MG63 (cell line): ENCODE results near the gene XCL1. TPM values are rescaled to one million over a fixed set of nuclear protein-coding genes. Genes with fewer than 3 reads are reported as not detected.
"Not testable (repeated sequence)": the region's sequence is repeated elsewhere in the genome, so short reads cannot be mapped to it uniquely, and the experiment has no call there.

ENCODE experiments used
- DNase-seq: peaks from one replicate; pipeline ENCODE4 v3.0.0-alpha.2; 2020
- H3K27me3 ChIP-seq: fragments of 250-450 bp; sonication (Bioruptor Pico); 2 replicates; pipeline ENCODE4 v1.5.1; 2020; ENCODE audit warnings: mild to moderate bottlenecking, moderate library complexity
- H3K36me3 ChIP-seq: fragments of 250-450 bp; sonication (Bioruptor Pico); 2 replicates; pipeline ENCODE4 v1.5.1; 2020; ENCODE audit warnings: mild to moderate bottlenecking, moderate library complexity
- H3K4me3 ChIP-seq: fragments of 250-450 bp; sonication (Bioruptor Pico); 2 replicates; pipeline ENCODE4 v1.5.1; 2020; ENCODE audit warnings: mild to moderate bottlenecking, moderate library complexity
- H3K9me3 ChIP-seq: fragments of 250-450 bp; sonication (Bioruptor Pico); 2 replicates; pipeline ENCODE4 v1.5.1; 2020; ENCODE audit warnings: mild to moderate bottlenecking, moderate library complexity
- total RNA-seq: library from RNA; depleted of rRNA; stranded (reverse); fragments of >200 nt; shearing (Covaris generic); gene quantifications from 2 replicates; pipeline ENCODE4 v1.2.3, GENCODE V29; 2014; ENCODE audit warnings: low replicate concordance

Gene XCL1
- total RNA-seq, 1 experiment from 2014 or later, result not detected

- Histone ChIP-seq H3K36me3 (no peaks in the 10 kb centered on the region), H3K9me3 (no peaks in the 10 kb centered on the region), H3K27me3 (0 out of 2 replicates have a peak, but pooled peaks cover 4% of the 10 kb centered on the region), H3K4me3 (no peak overlapping the region)
- DNase-seq, result no peak
Observed at GRCh38 chr1:168556647-168557046, 19.8 kb upstream of the XCL1 start.

GRCh38 chr1:168560370-168560769, 16.0 kb upstream of the XCL1 start:
- no peaks in the 10 kb centered on the region for H3K36me3 ChIP-seq
- H3K27me3 ChIP-seq, result peaks cover 12% of the 10 kb centered on the region
- no peaks in the 10 kb centered on the region for H3K9me3 ChIP-seq
- DNase-seq, result no peak
- no peak overlapping the region for H3K4me3 ChIP-seq

- Histone ChIP-seq H3K9me3 (no peaks in the 10 kb centered on the region), H3K36me3 (no peaks in the 10 kb centered on the region), H3K27me3 (peaks cover 12% of the 10 kb centered on the region), H3K4me3 (no peak overlapping the region)
- DNase-seq, result no peak
Observed at GRCh38 chr1:168561989-168562388, 14.4 kb upstream of the XCL1 start.

GRCh38 chr1:168565825-168566224, 10.6 kb upstream of the XCL1 start:
- Histone ChIP-seq H3K4me3 (no peak overlapping the region), H3K9me3 (no peaks in the 10 kb centered on the region), H3K36me3 (no peaks in the 10 kb centered on the region), H3K27me3 (peaks cover 18% of the 10 kb centered on the region)
- no peak for DNase-seq

- Histone ChIP-seq H3K27me3 (peaks cover 22% of the 10 kb centered on the region), H3K36me3 (no peaks in the 10 kb centered on the region), H3K9me3 (no peaks in the 10 kb centered on the region), H3K4me3 (no peak overlapping the region)
- DNase-seq, result no peak
Observed at GRCh38 chr1:168567007-168567406, 9.4 kb upstream of the XCL1 start.

DNA sequence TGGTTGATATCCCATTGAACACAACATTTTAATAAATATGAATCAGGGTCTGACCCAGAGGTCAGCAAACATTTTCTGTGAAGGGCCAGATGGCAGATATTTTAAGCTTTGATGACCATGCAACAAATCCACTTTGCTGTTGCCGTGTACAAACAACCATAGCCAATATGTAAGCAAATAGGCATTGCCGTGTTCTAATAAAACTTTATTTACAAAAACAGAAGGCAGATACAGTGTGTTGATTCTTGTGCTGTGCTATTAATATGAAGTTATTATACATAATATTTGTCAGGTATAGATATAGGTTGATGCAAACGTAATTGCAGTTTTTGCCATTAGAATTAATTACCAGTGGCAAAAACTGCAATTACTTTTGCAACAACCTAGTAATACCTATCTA, 8.8 kb upstream of the XCL1 start:
- H3K36me3 ChIP-seq, result no peaks in the 10 kb centered on the region
- H3K9me3 ChIP-seq, result no peaks in the 10 kb centered on the region
- no peak overlapping the region for H3K4me3 ChIP-seq
- no peak for DNase-seq
- H3K27me3 ChIP-seq, result peaks cover 23% of the 10 kb centered on the region

DNA sequence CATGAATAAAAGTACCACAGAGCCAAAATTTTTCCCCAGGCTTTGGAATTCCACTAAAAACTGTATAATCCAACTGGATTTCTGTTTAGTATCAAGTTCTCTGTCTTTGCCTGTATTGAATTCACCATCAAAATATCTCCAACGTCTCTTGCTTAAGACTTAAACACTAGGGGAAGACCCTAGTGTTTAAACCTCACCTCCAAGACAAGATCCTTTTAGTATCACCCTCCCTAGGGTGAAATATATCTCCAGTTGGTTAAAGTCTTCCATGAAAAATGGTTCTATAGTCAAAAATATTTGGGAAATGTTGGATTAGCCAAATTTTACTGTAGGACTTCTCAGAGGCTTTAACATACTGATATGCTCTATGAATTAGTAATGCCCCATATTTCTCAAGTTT, 8.1 kb upstream of the XCL1 start:
- DNase-seq, result no peak
- peaks cover 23% of the 10 kb centered on the region for H3K27me3 ChIP-seq

GRCh38 chr1:168570652-168571051, 5.8 kb upstream of the XCL1 start:
- no peak overlapping the region for H3K4me3 ChIP-seq
- peaks cover 18% of the 10 kb centered on the region for H3K27me3 ChIP-seq
- H3K9me3 ChIP-seq, result no peaks in the 10 kb centered on the region
- no peaks in the 10 kb centered on the region for H3K36me3 ChIP-seq
- DNase-seq, result no peak

More for the DNA sequence above, 8.1 kb upstream of the XCL1 start:
- H3K9me3 ChIP-seq, result no peaks in the 10 kb centered on the region
- no peaks in the 10 kb centered on the region for H3K36me3 ChIP-seq
- H3K4me3 ChIP-seq, result no peak overlapping the region

- no peaks in the 10 kb centered on the region for H3K9me3 ChIP-seq
- no peak overlapping the region for H3K4me3 ChIP-seq
- DNase-seq, result no peak
- H3K36me3 ChIP-seq, result no peaks in the 10 kb centered on the region
- H3K27me3 ChIP-seq, result peaks cover 15% of the 10 kb centered on the region
Observed at GRCh38 chr1:168572633-168573032, 3.8 kb upstream of the XCL1 start.

GRCh38 chr1:168574234-168574633, 2.2 kb upstream of the XCL1 start:
- H3K4me3 ChIP-seq, DNase-seq, H3K27me3 ChIP-seq, H3K9me3 ChIP-seq, H3K36me3 ChIP-seq: not testable (repeated sequence)

- not testable (repeated sequence) for H3K36me3 ChIP-seq, H3K9me3 ChIP-seq, H3K27me3 ChIP-seq, H3K4me3 ChIP-seq, DNase-seq
Observed at GRCh38 chr1:168578531-168579185, 2.3 kb downstream of the XCL1 start.

DNA sequence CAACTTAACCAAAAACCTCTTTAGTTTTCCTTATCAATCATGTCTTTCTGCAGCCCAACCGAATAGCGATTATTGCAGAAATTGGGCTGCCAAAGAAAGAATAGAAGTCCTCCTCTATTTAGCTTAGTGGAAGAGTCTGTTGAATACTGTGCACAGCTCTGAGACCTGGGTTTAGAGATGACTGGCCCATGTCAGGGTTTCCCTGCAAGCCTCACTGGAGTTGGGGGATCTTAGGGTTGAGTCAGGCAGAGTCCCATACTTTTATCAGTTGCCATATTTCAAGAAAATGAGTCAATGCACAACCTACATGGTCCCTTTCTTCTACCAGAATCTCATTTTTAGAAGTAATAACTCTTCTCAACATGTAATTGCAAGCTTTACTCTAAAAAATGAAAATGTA, 3.9 kb downstream of the XCL1 start:
- not testable (repeated sequence) for H3K36me3 ChIP-seq, H3K4me3 ChIP-seq, H3K9me3 ChIP-seq, H3K27me3 ChIP-seq, DNase-seq

DNA sequence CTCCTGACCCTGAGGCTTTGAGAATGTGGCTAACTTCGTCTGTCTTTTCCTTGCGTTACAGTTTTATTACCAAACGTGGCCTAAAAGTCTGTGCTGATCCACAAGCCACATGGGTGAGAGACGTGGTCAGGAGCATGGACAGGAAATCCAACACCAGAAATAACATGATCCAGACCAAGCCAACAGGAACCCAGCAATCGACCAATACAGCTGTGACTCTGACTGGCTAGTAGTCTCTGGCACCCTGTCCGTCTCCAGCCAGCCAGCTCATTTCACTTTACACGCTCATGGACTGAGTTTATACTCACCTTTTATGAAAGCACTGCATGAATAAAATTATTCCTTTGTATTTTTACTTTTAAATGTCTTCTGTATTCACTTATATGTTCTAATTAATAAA, 4.6 kb downstream of the XCL1 start:
- not testable (repeated sequence) for H3K36me3 ChIP-seq, H3K9me3 ChIP-seq, DNase-seq, H3K4me3 ChIP-seq, H3K27me3 ChIP-seq

- Histone ChIP-seq H3K9me3 (no peaks in the 10 kb centered on the region), H3K36me3 (no peaks in the 10 kb centered on the region), H3K27me3 (no peaks in the 10 kb centered on the region; the same call in 1 of the 2 replicates), H3K4me3 (no peak overlapping the region)
- no peak for DNase-seq
Observed at GRCh38 chr1:168581817-168582572, 5.6 kb downstream of the XCL1 start.

GRCh38 chr1:168582688-168583336, 6.4 kb downstream of the XCL1 start:
- no peaks in the 10 kb centered on the region for H3K9me3 ChIP-seq
- no peaks in the 10 kb centered on the region for H3K36me3 ChIP-seq
- H3K4me3 ChIP-seq, result no peak overlapping the region
- DNase-seq, result no peak
- H3K27me3 ChIP-seq, result no peaks in the 10 kb centered on the region

DNA sequence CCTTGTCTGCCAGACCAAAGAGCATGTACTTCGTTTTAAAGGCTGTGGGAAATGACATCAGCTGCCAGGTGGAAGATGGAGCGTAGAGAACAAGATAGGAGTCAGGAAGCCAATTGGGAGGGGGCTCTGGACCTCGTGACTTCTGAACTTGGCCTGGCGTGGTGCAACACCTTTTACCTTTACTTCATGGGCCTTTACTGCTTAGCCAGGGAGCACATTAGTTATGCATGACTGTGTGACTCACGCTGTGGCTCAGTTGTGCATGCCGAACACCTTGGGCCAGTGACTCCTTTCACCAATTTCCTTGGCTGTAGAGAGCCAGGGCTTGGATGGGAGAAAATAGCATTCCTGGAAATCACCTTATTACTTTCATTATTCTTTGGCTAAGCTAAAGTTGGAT, 7.2 kb downstream of the XCL1 start:
- no peak for DNase-seq
- no peaks in the 10 kb centered on the region for H3K27me3 ChIP-seq
- no peak overlapping the region for H3K4me3 ChIP-seq
- H3K36me3 ChIP-seq, result no peaks in the 10 kb centered on the region
- H3K9me3 ChIP-seq, result no peaks in the 10 kb centered on the region

DNA sequence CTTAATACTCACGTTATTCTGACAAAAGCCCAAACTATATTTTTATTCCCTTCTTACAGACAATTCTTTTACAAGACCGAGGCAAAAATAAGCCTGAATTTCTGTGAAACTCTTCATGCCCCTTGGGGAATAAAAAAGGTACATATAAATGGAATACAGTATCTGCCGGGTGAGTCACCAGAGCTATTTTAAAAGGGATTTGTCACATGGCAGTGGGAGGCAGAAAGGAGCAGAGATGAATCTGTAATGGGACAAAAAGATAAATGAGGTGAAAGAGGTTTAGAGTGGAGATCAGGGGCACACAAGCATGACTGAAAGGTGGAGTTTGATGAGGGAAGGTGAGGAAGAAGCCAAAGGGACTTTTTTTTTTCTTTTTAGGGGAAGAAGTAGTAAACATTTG, 8.8 kb downstream of the XCL1 start:
- Histone ChIP-seq H3K27me3 (no peaks in the 10 kb centered on the region), H3K36me3 (no peaks in the 10 kb centered on the region), H3K4me3 (no peak overlapping the region), H3K9me3 (no peaks in the 10 kb centered on the region)
- no peak for DNase-seq

DNA sequence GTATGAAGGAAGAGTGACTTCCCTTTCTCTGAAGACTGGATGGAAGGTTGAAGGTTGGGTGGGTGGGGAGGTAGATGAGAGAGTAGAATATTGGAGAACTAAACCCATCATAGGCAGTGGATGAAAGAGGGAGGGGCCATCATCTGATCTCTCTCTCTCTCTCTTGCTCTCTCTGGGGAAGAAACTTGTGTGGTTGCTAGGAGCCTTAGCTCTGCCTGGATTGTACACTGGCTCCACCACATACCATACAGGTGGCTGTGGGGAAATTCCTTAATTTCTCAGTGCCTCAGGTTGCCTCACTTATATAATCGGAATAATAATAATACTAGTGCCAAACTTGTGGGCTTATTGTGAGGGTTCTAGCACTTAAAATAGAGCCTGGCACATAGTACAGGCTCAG, 9.5 kb downstream of the XCL1 start:
- no peaks in the 10 kb centered on the region; the same call in 1 of the 2 replicates for H3K27me3 ChIP-seq
- no peak overlapping the region for H3K4me3 ChIP-seq
- H3K9me3 ChIP-seq, result no peaks in the 10 kb centered on the region
- no peaks in the 10 kb centered on the region for H3K36me3 ChIP-seq
- DNase-seq, result no peak
